ENCODE measurements around the gene COMP. TPM values are rescaled to one million over a fixed set of nuclear protein-coding genes. Genes with fewer than 3 reads are reported as not detected.
A peak's percentile ranks its signal among the peaks of the same experiment; 100 is the strongest.

The COMP gene
- polyA plus RNA-seq, 1 of the 3 experiments (the other 2 are of a cell fraction): 0.26 TPM

DNA sequence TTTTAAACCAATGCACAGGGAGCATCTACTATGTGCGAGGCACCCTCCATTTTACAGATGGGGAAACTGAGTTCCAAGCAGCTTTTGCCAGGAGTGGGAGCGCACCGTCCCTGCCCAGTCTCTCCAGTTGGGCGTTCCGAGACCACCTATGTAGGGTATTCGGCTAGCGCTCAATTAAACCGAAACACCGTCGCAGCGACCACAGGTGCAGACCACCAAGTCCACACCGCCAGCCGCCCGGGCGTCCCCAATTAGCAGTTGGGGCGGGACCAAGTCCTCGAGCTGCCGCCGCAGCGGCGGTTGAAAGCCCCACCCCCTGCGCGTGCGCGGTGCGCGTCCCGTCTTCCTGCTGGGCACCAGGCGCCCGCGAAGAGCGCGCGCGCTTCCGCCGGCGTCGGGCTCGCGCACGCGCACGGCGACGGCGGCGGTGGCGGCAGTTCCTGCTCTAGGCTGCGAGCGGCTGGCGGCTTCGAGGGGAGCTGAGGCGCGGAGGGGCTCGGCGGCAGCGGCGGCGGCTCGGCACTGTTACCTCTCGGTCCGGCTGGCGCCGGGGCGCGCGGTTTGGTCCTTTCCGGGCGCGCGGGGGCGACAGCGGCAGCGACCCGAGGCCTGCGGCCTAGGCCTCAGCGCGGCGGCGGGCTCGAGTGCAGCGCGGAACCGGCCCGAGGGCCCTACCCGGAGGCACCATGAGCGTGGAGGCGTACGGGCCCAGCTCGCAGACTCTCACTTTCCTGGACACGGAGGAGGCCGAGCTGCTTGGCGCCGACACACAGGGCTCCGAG lies 40.6 kb upstream of the COMP start, which contains the start of gene UPF1 (continued):
- no peak for TF ChIP-seq RCOR1 (IDR thresholded peaks at IDR 0.05; ENCODE audit: low read length)
- no peak for TF ChIP-seq CHD2 (IDR thresholded peaks at IDR 0.05; ENCODE audit: low read length, partially characterized antibody)
- TF ChIP-seq, protein P1, sequence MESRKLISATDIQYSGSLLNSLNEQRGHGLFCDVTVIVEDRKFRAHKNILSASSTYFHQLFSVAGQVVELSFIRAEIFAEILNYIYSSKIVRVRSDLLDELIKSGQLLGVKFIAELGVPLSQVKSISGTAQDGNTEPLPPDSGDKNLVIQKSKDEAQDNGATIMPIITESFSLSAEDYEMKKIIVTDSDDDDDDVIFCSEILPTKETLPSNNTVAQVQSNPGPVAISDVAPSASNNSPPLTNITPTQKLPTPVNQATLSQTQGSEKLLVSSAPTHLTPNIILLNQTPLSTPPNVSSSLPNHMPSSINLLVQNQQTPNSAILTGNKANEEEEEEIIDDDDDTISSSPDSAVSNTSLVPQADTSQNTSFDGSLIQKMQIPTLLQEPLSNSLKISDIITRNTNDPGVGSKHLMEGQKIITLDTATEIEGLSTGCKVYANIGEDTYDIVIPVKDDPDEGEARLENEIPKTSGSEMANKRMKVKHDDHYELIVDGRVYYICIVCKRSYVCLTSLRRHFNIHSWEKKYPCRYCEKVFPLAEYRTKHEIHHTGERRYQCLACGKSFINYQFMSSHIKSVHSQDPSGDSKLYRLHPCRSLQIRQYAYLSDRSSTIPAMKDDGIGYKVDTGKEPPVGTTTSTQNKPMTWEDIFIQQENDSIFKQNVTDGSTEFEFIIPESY (IDR thresholded peaks at IDR 0.05; ENCODE audit: borderline replicate concordance, low read depth): no peak
- no peak for TF ChIP-seq FOSL2 (IDR thresholded peaks at IDR 0.05; ENCODE audit: borderline replicate concordance, low read depth)
- TF ChIP-seq FOXJ3 (CRISPR knock-in tag; IDR thresholded peaks at IDR 0.05): no peak
- no peak; the same call in 1 of the 2 replicates for TF ChIP-seq ELF1 (IDR thresholded peaks at IDR 0.05)
- TF ChIP-seq GABPA (IDR thresholded peaks at IDR 0.05; ENCODE audit: low read depth): peak; percentile 28; the same call in 1 of the 2 replicates
- no peak for TF ChIP-seq YY1 (IDR thresholded peaks at IDR 0.05; ENCODE audit: low read depth)
- no peak for TF ChIP-seq EZH2phosphoT487 (IDR thresholded peaks at IDR 0.05; ENCODE audit: borderline replicate concordance, low read depth)
- no peak for TF ChIP-seq EP300 (IDR thresholded peaks at IDR 0.05; ENCODE audit: borderline replicate concordance in 1 of 2, low read depth in 1 of 2, low read length in 1 of 2)
- TF ChIP-seq JUND (IDR thresholded peaks at IDR 0.05): no peak

DNA sequence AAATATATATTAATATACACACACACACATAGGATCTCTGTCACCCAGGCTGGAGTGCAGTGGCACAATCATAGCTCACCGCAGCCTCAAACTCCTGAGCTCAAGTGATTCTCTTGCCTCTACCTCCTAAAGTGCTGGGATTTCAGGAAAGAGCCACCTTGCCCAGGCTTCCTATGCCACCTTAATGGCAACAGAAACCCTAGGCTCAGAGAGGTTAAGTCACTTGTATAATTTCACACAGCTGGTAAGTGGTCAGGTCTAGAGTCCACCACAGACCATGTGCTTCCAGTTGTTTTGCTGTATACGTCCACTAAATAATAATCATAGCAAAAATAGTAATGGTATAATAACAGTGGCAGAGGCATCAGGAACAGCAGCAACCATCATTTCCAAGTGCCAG lies 39.4 kb upstream of the COMP start:
- Histone ChIP-seq H4K20me1 (ENCODE audit: insufficient read depth) (peaks cover 32% of the 10 kb centered on the region), H3F3A (replicated peaks; ENCODE audit: insufficient read depth) (no peaks in the 10 kb centered on the region), H2AFZ (ENCODE audit: low read depth) (no peak overlapping the region), H3K4me1 (ENCODE audit: control insufficient read depth in 1 of 2, insufficient read depth in 2 of 2, low read depth in 1 of 2, low read length in 1 of 2) (peaks cover 7 to 18% of the 10 kb centered on the region in 2 experiments; a peak in 3 of 4 replicates), H3K27me3 (ENCODE audit: insufficient read depth) (no peaks in the 10 kb centered on the region), H3K9me2 (no peaks in the 10 kb centered on the region), H3K27ac (ENCODE audit: low read depth in 2 of 2, low read length in 1 of 2) (no peak overlapping the region), H3K9ac (no peak overlapping the region), H3K36me3 (replicated peaks in 1 of 2; ENCODE audit: control insufficient read depth in 1 of 2, insufficient read depth in 2 of 2, low read length in 1 of 2) (peaks cover 2 to 6% of the 10 kb centered on the region in 2 experiments), H3K4me2 (no peak overlapping the region), H3K79me2 (ENCODE audit: insufficient read depth) (peaks cover 36% of the 10 kb centered on the region), H3K4me3 (ENCODE audit: low read depth in 2 of 2, low read length in 1 of 2) (no peak overlapping the region), H3K9me3 (peaks cover 6% of the 10 kb centered on the region; the same call in 1 of the 2 replicates)
- ChIA-PET POLR2A (no interaction called here), CTCF (interaction anchor here (1.1 to 2.7 kb wide), 4 partner anchors 11 to 240 kb away, joined by 3 to 17 read pairs (median 4); no protein-coding TSS in a partner anchor)
- TF ChIP-seq TCF12 (IDR thresholded peaks at IDR 0.05) (no peak), MXI1 (IDR thresholded peaks at IDR 0.05; ENCODE audit: low read depth, low read length) (no peak), TAF1 (IDR thresholded peaks at IDR 0.05; ENCODE audit: borderline replicate concordance, low read depth, low read length) (no peak), FOSL2 (IDR thresholded peaks at IDR 0.05; ENCODE audit: borderline replicate concordance, low read depth) (no peak), RFX5 (IDR thresholded peaks at IDR 0.05; ENCODE audit: low read length) (no peak), SMC3 (IDR thresholded peaks at IDR 0.05; ENCODE audit: low read depth, low read length) (no peak)
- TF ChIP-seq, protein P2, sequence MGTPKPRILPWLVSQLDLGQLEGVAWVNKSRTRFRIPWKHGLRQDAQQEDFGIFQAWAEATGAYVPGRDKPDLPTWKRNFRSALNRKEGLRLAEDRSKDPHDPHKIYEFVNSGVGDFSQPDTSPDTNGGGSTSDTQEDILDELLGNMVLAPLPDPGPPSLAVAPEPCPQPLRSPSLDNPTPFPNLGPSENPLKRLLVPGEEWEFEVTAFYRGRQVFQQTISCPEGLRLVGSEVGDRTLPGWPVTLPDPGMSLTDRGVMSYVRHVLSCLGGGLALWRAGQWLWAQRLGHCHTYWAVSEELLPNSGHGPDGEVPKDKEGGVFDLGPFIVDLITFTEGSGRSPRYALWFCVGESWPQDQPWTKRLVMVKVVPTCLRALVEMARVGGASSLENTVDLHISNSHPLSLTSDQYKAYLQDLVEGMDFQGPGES (IDR thresholded peaks at IDR 0.05; ENCODE audit: low read depth, low read length): no peak
- TF ChIP-seq, protein P1 (IDR thresholded peaks at IDR 0.05; ENCODE audit: borderline replicate concordance, low read depth): no peak
- TF ChIP-seq, protein P3, sequence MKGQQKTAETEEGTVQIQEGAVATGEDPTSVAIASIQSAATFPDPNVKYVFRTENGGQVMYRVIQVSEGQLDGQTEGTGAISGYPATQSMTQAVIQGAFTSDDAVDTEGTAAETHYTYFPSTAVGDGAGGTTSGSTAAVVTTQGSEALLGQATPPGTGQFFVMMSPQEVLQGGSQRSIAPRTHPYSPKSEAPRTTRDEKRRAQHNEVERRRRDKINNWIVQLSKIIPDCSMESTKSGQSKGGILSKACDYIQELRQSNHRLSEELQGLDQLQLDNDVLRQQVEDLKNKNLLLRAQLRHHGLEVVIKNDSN (IDR thresholded peaks at IDR 0.05; ENCODE audit: borderline replicate concordance, low read depth): no peak
- no peak for DNase-seq
- WGBS (ENCODE audit: low lambda C conversion rate): 85% methylated on average over 2 of the region's 2 CpGs

All from SK-N-SH (cell line).